H7 (cell line): ENCODE results near the gene LMNB1. TPM values are rescaled to one million over a fixed set of nuclear protein-coding genes. Genes with fewer than 3 reads are reported as not detected.
"Not testable (repeated sequence)": the region's sequence is repeated elsewhere in the genome, so short reads cannot be mapped to it uniquely, and the experiment has no call there.

Source experiments
- DNase-seq: peaks from one replicate; pipeline ENCODE4 v3.0.0; 2012
- H3K27me3 ChIP-seq: 2 replicates; pipeline ENCODE4 v1.6.0; 2011; ENCODE audit warnings: mild to moderate bottlenecking, low read length; ENCODE audit not compliant: control insufficient read depth, insufficient read depth
- H3K36me3 ChIP-seq: replicated peaks from 2 replicates; pipeline ENCODE4 v1.5.1; 2011; ENCODE audit warnings: low read length; ENCODE audit not compliant: control insufficient read depth, insufficient read depth
- H3K4me3 ChIP-seq: 2 replicates; pipeline ENCODE4 v1.5.1; 2011; ENCODE audit warnings: low read depth, mild to moderate bottlenecking, control low read depth, low read length, moderate library complexity; ENCODE audit not compliant: insufficient read depth
- total RNA-seq: library from RNA; depleted of rRNA; stranded (reverse); fragments of >200 nt; shearing (Covaris generic); gene quantifications from 2 replicates; pipeline ENCODE4 v1.2.3, GENCODE V29; 2014

The LMNB1 gene
- total RNA-seq, 1 experiment from 2014 or later: 174 TPM

DNA sequence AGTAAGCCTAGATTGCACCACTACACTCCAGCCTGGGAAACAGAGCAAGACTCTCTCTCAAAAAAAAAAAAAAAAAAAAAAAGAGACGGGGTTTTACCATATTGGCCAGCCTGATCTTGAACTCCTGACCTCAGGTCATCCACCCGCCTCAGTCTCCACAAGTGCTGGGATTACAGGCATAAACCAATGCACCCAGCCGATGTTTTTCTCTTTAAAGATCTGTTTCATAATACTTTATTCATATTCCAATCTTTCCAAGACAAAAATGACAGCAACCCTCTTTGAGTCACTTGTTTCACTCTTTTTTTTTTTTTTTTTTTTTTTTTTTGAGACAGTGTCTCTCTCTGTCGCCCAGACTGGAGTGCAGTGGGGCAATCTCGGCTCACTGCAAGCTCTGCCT, 13.6 kb upstream of the LMNB1 start:
- DNase-seq: no peak
- no peak overlapping the region for H3K4me3 ChIP-seq
- H3K27me3 ChIP-seq: no peaks in the 10 kb centered on the region
- H3K36me3 ChIP-seq: no peaks in the 10 kb centered on the region

DNA sequence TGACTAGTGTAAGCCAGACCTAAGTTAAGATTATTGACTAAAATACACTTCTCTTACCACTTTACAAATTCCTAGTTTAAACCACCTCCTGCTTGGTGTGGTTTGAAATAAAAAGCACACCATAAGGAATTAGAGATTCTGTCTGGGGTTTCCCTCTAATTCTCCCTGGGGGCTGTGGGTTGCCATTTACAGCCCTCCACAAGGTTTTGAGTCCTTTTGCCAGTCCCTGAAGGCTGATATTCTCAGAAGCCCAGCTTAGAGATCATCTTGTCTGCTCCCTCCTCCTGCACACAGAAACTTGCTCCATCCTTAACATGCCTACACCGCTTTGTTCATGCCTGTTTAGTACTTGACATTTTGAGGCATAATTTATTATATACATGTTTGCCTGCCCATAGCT, 7.2 kb upstream of the LMNB1 start:
- no peak for DNase-seq
- Histone ChIP-seq H3K4me3 (no peak overlapping the region), H3K36me3 (no peaks in the 10 kb centered on the region), H3K27me3 (no peaks in the 10 kb centered on the region)

DNA sequence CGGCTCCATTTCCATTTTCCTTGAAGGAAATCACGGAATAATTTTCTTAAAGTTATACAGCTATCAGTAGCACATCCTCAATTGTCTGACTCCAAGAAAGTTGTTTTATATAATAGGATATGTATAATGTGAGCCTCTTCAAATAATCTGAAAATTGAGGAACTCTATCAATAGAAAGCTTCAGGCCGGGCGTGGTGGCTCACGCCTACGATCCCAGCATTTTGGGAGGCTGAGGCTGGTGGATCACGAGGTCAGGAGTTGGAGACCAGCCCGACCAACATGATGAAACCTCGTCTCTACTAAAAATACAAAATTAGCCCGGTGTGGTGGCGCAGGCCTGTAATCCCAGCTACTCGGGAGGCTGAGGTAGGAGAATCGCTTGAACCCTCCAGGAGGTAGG, 3.4 kb upstream of the LMNB1 start:
- H3K4me3 ChIP-seq, H3K27me3 ChIP-seq, DNase-seq, H3K36me3 ChIP-seq: not testable (repeated sequence)

DNA sequence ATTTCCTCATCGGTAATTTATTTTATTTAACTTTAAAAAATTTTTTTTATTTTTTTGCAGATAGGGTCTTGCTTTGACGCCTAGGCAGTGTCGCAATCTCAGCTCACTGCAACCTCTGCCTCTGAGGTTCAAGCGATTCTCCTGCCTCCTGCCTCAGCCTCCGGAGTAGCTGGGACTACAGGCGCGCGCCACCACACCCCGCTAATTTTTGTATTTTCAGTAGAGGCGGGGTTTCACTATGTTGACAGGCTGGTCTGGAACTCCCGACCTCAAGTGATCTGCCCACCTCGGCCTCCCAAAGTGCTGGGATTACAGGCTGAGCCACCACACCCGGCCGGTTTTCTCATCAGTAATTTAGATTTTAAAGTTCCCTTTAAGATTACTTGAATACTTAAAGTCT, 2.3 kb upstream of the LMNB1 start:
- not testable (repeated sequence) for H3K4me3 ChIP-seq, DNase-seq, H3K27me3 ChIP-seq, H3K36me3 ChIP-seq

GRCh38 chr5:126777257-126777974, 480 bp downstream of the LMNB1 start:
- Histone ChIP-seq H3K4me3 (peak overlapping the region; percentile 100), H3K27me3 (no peaks in the 10 kb centered on the region), H3K36me3 (no peaks in the 10 kb centered on the region)
- DNase-seq: peak; percentile 69

- DNase-seq: peak; percentile 93
- Histone ChIP-seq H3K4me3 (peak overlapping the region; percentile 100), H3K36me3 (no peaks in the 10 kb centered on the region), H3K27me3 (no peaks in the 10 kb centered on the region)
Measured at GRCh38 chr5:126777975-126778674, 1.2 kb downstream of the LMNB1 start.

GRCh38 chr5:126778675-126779403, 1.9 kb downstream of the LMNB1 start:
- Histone ChIP-seq H3K36me3 (no peaks in the 10 kb centered on the region), H3K4me3 (peak overlapping the region; percentile 100), H3K27me3 (no peaks in the 10 kb centered on the region)
- no peak for DNase-seq

- peak; percentile 74 for DNase-seq
- H3K27me3 ChIP-seq: no peaks in the 10 kb centered on the region
- no peaks in the 10 kb centered on the region for H3K36me3 ChIP-seq
Measured at GRCh38 chr5:126780165-126780827, 3.4 kb downstream of the LMNB1 start.

DNA sequence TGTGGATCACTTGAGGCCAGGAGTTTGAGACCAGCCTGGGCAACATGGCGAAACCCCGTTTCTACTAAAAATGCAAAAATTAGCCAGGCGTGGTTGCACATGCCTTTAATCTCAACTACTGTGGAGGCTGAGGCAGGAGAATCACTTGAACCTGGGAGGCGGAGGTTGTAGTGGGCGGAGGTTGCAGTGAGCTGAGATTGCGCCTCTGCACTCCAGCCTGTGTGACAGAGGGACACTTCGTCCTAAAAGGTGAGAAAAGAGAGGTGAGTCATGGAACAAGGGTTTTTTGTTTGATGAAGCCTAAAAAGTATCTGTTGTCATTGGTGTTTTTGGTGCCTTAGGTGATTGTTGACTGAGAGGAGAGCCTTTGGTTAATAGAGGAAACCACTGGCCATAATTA, 11.5 kb downstream of the LMNB1 start:
- not testable (repeated sequence) for DNase-seq, H3K4me3 ChIP-seq, H3K27me3 ChIP-seq, H3K36me3 ChIP-seq

More at GRCh38 chr5:126780165-126780827, 3.4 kb downstream of the LMNB1 start:
- H3K4me3 ChIP-seq: no peak overlapping the region

DNA sequence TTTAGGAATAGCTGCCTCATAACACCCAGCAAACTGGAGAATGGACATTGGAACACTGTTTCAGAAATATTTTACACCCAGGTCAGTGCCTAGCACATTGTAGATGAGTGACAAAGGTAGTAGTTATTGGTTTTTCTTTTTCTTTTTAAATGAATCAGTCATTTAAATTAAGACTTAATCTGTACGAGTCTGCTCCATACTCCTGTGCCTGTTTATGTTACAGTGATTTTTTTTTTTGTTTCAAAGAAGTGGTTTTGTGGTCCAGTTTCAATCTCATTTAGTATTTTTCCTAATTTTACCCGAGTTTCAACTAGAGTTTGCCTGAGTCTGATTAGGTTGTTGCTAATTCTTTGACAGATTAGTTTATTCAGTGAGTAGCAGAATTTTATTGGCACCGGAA, 16.2 kb downstream of the LMNB1 start:
- Histone ChIP-seq H3K27me3 (no peaks in the 10 kb centered on the region), H3K4me3 (no peak overlapping the region), H3K36me3 (no peaks in the 10 kb centered on the region)
- no peak for DNase-seq

- not testable (repeated sequence) for H3K4me3 ChIP-seq, H3K36me3 ChIP-seq, H3K27me3 ChIP-seq, DNase-seq
Measured at GRCh38 chr5:126793648-126794047, 16.7 kb downstream of the LMNB1 start.

DNA sequence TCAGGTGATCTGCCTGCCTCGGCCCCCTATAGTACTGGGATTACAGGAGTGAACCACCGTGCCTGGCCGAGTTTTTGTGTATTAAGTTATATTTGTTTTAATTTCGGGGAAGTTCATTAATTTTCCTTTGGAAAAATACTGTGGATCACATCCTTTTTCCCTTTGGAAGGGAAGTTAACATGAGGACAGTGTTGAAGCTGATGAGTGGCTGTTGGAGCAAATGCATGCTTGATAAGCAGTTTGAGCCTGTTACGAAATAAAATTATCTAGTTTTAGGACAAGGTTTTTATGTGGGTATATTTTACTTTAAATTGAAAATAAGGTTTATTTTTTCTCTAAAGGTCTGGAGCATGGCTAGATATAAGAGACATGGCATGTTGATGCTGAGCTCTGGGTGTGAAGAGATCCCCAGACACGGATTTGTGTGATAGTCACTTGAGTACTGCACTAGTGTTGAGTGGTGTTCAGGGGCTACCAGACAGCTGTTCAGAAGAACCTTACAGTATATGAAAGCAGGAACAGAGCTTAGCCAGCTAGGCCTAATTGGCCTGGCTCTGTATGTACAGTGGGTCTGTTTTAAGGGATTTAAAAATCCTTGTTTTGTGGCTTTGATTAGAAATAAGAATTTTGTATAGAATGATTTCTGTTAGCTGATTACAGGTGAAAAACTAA, 17.4 kb downstream of the LMNB1 start:
- no peaks in the 10 kb centered on the region for H3K36me3 ChIP-seq
- H3K4me3 ChIP-seq: no peak overlapping the region
- DNase-seq: no peak
- no peaks in the 10 kb centered on the region for H3K27me3 ChIP-seq

DNA sequence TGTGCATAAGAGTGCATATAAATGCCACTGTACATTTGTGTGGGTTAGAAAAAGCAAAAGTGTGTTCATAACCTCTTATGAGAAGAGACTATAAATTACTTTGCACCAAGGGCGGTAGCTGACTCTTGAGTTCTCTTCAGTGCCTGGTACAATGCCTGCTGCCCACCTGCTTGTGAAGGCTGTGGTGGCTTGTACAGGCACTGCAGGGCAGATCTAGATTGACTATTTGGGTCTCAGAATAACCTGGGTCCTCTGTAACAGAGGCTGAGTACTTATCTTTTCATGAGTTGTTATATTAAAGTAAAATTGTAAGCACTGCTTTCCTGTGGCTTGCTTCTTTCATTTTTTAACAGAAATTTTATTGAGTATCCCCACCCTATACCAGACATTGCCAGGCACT, 22.8 kb downstream of the LMNB1 start:
- H3K36me3 ChIP-seq: peaks cover 2% of the 10 kb centered on the region; the same call in 1 of the 2 replicates
- no peaks in the 10 kb centered on the region for H3K27me3 ChIP-seq
- no peak for DNase-seq
- no peak overlapping the region for H3K4me3 ChIP-seq
